Stomach smooth muscle (tissue), 2 donors: ENCODE measurements around the gene SRD5A3.
"Not testable (repeated sequence)": the region's sequence is repeated elsewhere in the genome, so short reads cannot be mapped to it uniquely, and the experiment has no call there.

ENCODE experiments used
- H3K27ac ChIP-seq: one replicate; pipeline ENCODE4 v1.7.0; 2013; ENCODE audit warnings: mild to moderate bottlenecking, low read length, inconsistent platforms
- H3K27me3 ChIP-seq, 2 donors: one replicate each; pipeline ENCODE4 v1.7.0; 2013; ENCODE audit warnings: low read length in 2 of 2; ENCODE audit not compliant: insufficient read depth in 2 of 2, control insufficient read depth in 1 of 2
- H3K36me3 ChIP-seq, 2 donors: one replicate each; pipeline ENCODE4 v1.7.0; 2013; ENCODE audit warnings: low read length in 2 of 2; ENCODE audit not compliant: control insufficient read depth in 2 of 2, insufficient read depth in 2 of 2
- H3K4me1 ChIP-seq: one replicate; pipeline ENCODE4 v1.7.0; 2013; ENCODE audit warnings: low read length; ENCODE audit not compliant: control insufficient read depth, insufficient read depth
- H3K4me3 ChIP-seq, 2 donors: one replicate each; pipeline ENCODE4 v1.7.0; 2013; ENCODE audit warnings: low read length in 2 of 2
- H3K9ac ChIP-seq, 2 donors: one replicate each; pipeline ENCODE4 v1.7.0; 2013; ENCODE audit warnings: low read length in 2 of 2, mild to moderate bottlenecking in 1 of 2
- H3K9me3 ChIP-seq, 2 donors: one replicate each; pipeline ENCODE4 v1.7.0; 2013; ENCODE audit warnings: low read length in 2 of 2; ENCODE audit not compliant: control insufficient read depth in 2 of 2
- donor health status: healthy.
- donor health status: Pancreatic carcinoma.

Gene SRD5A3

GRCh38 chr4:55346851-55347255 is 811 bp downstream of the SRD5A3 start:
- peaks cover 11% of the 10 kb centered on the region for H3K4me1 ChIP-seq
- H3K9me3 ChIP-seq = no peaks in the 10 kb centered on the region
- peak overlapping the region; percentile 63 to 87 for H3K9ac ChIP-seq
- peak overlapping the region; percentile 79 to 81 for H3K4me3 ChIP-seq
- H3K27ac ChIP-seq = peak overlapping the region; percentile 82
- no peaks in the 10 kb centered on the region for H3K27me3 ChIP-seq
- H3K36me3 ChIP-seq = no peaks in the 10 kb centered on the region

GRCh38 chr4:55347610-55348228 is 1.7 kb downstream of the SRD5A3 start:
- no peak overlapping the region for H3K9ac ChIP-seq
- peak overlapping the region; percentile 82 for H3K27ac ChIP-seq

GRCh38 chr4:55348466-55348865 is 2.4 kb downstream of the SRD5A3 start:
- no peaks in the 10 kb centered on the region for H3K36me3 ChIP-seq
- H3K9ac ChIP-seq = no peak overlapping the region
- H3K27me3 ChIP-seq = no peaks in the 10 kb centered on the region
- no peak overlapping the region for H3K4me3 ChIP-seq
- peaks cover 11% of the 10 kb centered on the region for H3K4me1 ChIP-seq
- no peaks in the 10 kb centered on the region for H3K9me3 ChIP-seq
- H3K27ac ChIP-seq = no peak overlapping the region

More at GRCh38 chr4:55347610-55348228, 1.7 kb downstream of the SRD5A3 start:
- Histone ChIP-seq H3K4me3 (no peak overlapping the region), H3K9me3 (no peaks in the 10 kb centered on the region), H3K4me1 (peaks cover 11% of the 10 kb centered on the region), H3K27me3 (no peaks in the 10 kb centered on the region), H3K36me3 (no peaks in the 10 kb centered on the region)

GRCh38 chr4:55350870-55351269 is 4.8 kb downstream of the SRD5A3 start:
- H3K9me3 ChIP-seq, H3K9ac ChIP-seq, H3K4me3 ChIP-seq, H3K27me3 ChIP-seq, H3K36me3 ChIP-seq, H3K27ac ChIP-seq: not testable (repeated sequence)
- H3K4me1 ChIP-seq = peaks cover 11% of the 10 kb centered on the region

- no peak overlapping the region for H3K9ac ChIP-seq
- H3K27ac ChIP-seq = no peak overlapping the region
- H3K36me3 ChIP-seq = no peaks in the 10 kb centered on the region
- H3K4me1 ChIP-seq = peaks cover 8% of the 10 kb centered on the region
- no peak overlapping the region for H3K4me3 ChIP-seq
- H3K27me3 ChIP-seq = no peaks in the 10 kb centered on the region
- no peaks in the 10 kb centered on the region for H3K9me3 ChIP-seq
Observed at GRCh38 chr4:55351824-55352223, 5.8 kb downstream of the SRD5A3 start.

GRCh38 chr4:55352726-55353125 is 6.7 kb downstream of the SRD5A3 start:
- H3K36me3 ChIP-seq = no peaks in the 10 kb centered on the region
- no peak overlapping the region for H3K4me3 ChIP-seq
- no peaks in the 10 kb centered on the region for H3K9me3 ChIP-seq
- peaks cover 7% of the 10 kb centered on the region for H3K4me1 ChIP-seq
- H3K27ac ChIP-seq = no peak overlapping the region
- no peaks in the 10 kb centered on the region for H3K27me3 ChIP-seq
- H3K9ac ChIP-seq = no peak overlapping the region

- H3K9ac ChIP-seq, H3K4me3 ChIP-seq, H3K27me3 ChIP-seq, H3K9me3 ChIP-seq, H3K27ac ChIP-seq, H3K36me3 ChIP-seq: not testable (repeated sequence)
- peaks cover 12% of the 10 kb centered on the region for H3K4me1 ChIP-seq
Observed at GRCh38 chr4:55353228-55353747, 7.2 kb downstream of the SRD5A3 start.

GRCh38 chr4:55354648-55355047 is 8.6 kb downstream of the SRD5A3 start:
- H3K4me3 ChIP-seq = no peak overlapping the region
- no peaks in the 10 kb centered on the region for H3K27me3 ChIP-seq
- no peaks in the 10 kb centered on the region for H3K9me3 ChIP-seq
- no peak overlapping the region for H3K9ac ChIP-seq
- H3K4me1 ChIP-seq = peaks cover 19% of the 10 kb centered on the region
- no peaks in the 10 kb centered on the region for H3K36me3 ChIP-seq
- no peak overlapping the region for H3K27ac ChIP-seq

GRCh38 chr4:55355555-55355954 is 9.5 kb downstream of the SRD5A3 start:
- no peaks in the 10 kb centered on the region for H3K27me3 ChIP-seq
- H3K4me1 ChIP-seq = peaks cover 20% of the 10 kb centered on the region
- no peaks in the 10 kb centered on the region for H3K36me3 ChIP-seq
- H3K27ac ChIP-seq = no peak overlapping the region
- H3K4me3 ChIP-seq = no peak overlapping the region
- no peaks in the 10 kb centered on the region for H3K9me3 ChIP-seq
- H3K9ac ChIP-seq = no peak overlapping the region

GRCh38 chr4:55356991-55357461 is 11.0 kb downstream of the SRD5A3 start:
- peaks cover 20% of the 10 kb centered on the region for H3K4me1 ChIP-seq
- H3K9me3 ChIP-seq = no peaks in the 10 kb centered on the region
- H3K27ac ChIP-seq = no peak overlapping the region
- no peaks in the 10 kb centered on the region for H3K36me3 ChIP-seq
- H3K4me3 ChIP-seq = no peak overlapping the region
- H3K27me3 ChIP-seq = no peaks in the 10 kb centered on the region
- no peak overlapping the region for H3K9ac ChIP-seq

GRCh38 chr4:55358246-55358645 is 12.2 kb downstream of the SRD5A3 start:
- H3K9ac ChIP-seq = no peak overlapping the region
- H3K27ac ChIP-seq = peak overlapping the region; percentile 18
- H3K27me3 ChIP-seq = no peaks in the 10 kb centered on the region
- no peaks in the 10 kb centered on the region for H3K9me3 ChIP-seq
- no peaks in the 10 kb centered on the region for H3K36me3 ChIP-seq
- no peak overlapping the region for H3K4me3 ChIP-seq
- H3K4me1 ChIP-seq = peaks cover 20% of the 10 kb centered on the region
